Right atrium auricular region (tissue), 2 donors: ENCODE results near the gene ISG20. TPM values are rescaled to one million over a fixed set of nuclear protein-coding genes. Genes with fewer than 3 reads are reported as not detected.

Experiments used
- DNase-seq: peaks from one replicate; pipeline ENCODE4 v3.0.0-alpha.2; 2019; ENCODE audit warnings: low spot score
- H3K27ac ChIP-seq, 2 donors: fragments of 200-600 bp; sonication (generic); 1 replicate in 1 of 2; 2 replicates in 1 of 2; pipeline ENCODE4 v1.5.1; 2016 to 2019
- H3K27me3 ChIP-seq, 2 donors: fragments of 200-600 bp; sonication (generic); one replicate each; pipeline versions ENCODE4 v1.5.1 to v1.6.0; 2017 to 2019
- H3K36me3 ChIP-seq: fragments of 200-600 bp; sonication (generic); one replicate; pipeline ENCODE4 v1.5.1; 2016
- H3K4me1 ChIP-seq, 2 donors: fragments of 200-600 bp; sonication (generic); one replicate each; pipeline versions ENCODE4 v1.5.1 to v1.6.0; 2017 to 2019
- H3K4me3 ChIP-seq, 2 donors: fragments of 200-600 bp; sonication (generic); 1 replicate in 1 of 2; 2 replicates in 1 of 2; pipeline ENCODE4 v1.5.1; 2017 to 2019; ENCODE audit warnings: mild to moderate bottlenecking in 1 of 2, moderate library complexity in 1 of 2
- H3K9me3 ChIP-seq, 2 donors: fragments of 200-600 bp; sonication (generic); one replicate each; pipeline ENCODE4 v1.5.1; 2019
- CTCF ChIP-seq, 2 donors: fragments of 200-600 bp; sonication (generic); IDR thresholded peaks; one replicate each; pipeline ENCODE4 v1.5.1; 2019; ENCODE audit warnings: antibody characterized with exemption in 2 of 2
- total RNA-seq, 2 donors: library from RNA; depleted of rRNA; stranded (reverse); fragments of >200 nt; gene quantifications; one replicate each; pipeline ENCODE4 v1.1.0, GENCODE V29; 2016

ISG20 gene
- total RNA-seq, 2 donors from 2014 or later: 2.3 to 11.1 TPM

GRCh38 chr15:88678755-88679154 lies 39.9 kb downstream of the ISG20 start:
- no peak for DNase-seq
- Histone ChIP-seq H3K27ac (no peak overlapping the region), H3K4me3 (no peak overlapping the region), H3K4me1 (no peaks in the 10 kb centered on the region), H3K9me3 (no peaks in the 10 kb centered on the region), H3K36me3 (no peaks in the 10 kb centered on the region), H3K27me3 (no peaks in the 10 kb centered on the region)
- no peak for TF ChIP-seq CTCF (IDR thresholded peaks at IDR 0.05)

GRCh38 chr15:88680241-88681001 lies 41.6 kb downstream of the ISG20 start:
- Histone ChIP-seq H3K9me3 (no peaks in the 10 kb centered on the region), H3K4me1 (no peaks in the 10 kb centered on the region), H3K4me3 (no peak overlapping the region), H3K36me3 (no peaks in the 10 kb centered on the region), H3K27me3 (no peaks in the 10 kb centered on the region), H3K27ac (no peak overlapping the region)
- DNase-seq: no peak
- no peak for TF ChIP-seq CTCF (IDR thresholded peaks at IDR 0.05)

- Histone ChIP-seq H3K27ac (no peak overlapping the region), H3K36me3 (no peaks in the 10 kb centered on the region), H3K9me3 (no peaks in the 10 kb centered on the region), H3K27me3 (no peaks in the 10 kb centered on the region), H3K4me1 (no peaks in the 10 kb centered on the region), H3K4me3 (no peak overlapping the region)
- no peak for TF ChIP-seq CTCF (IDR thresholded peaks at IDR 0.05)
- peak; percentile 54 for DNase-seq
These were observed 42.9 kb downstream of the ISG20 start for GRCh38 chr15:88681610-88682221.

- Histone ChIP-seq H3K36me3 (no peaks in the 10 kb centered on the region), H3K4me1 (no peaks in the 10 kb centered on the region), H3K27me3 (no peaks in the 10 kb centered on the region), H3K27ac (no peak overlapping the region), H3K4me3 (no peak overlapping the region), H3K9me3 (no peaks in the 10 kb centered on the region)
- no peak for TF ChIP-seq CTCF (IDR thresholded peaks at IDR 0.05)
- no peak for DNase-seq
These were observed 45.5 kb downstream of the ISG20 start for GRCh38 chr15:88684345-88684744.

GRCh38 chr15:88686166-88686565 lies 47.4 kb downstream of the ISG20 start:
- Histone ChIP-seq H3K9me3 (no peaks in the 10 kb centered on the region), H3K4me1 (no peaks in the 10 kb centered on the region), H3K27me3 (no peaks in the 10 kb centered on the region), H3K36me3 (no peaks in the 10 kb centered on the region), H3K4me3 (no peak overlapping the region), H3K27ac (no peak overlapping the region)
- DNase-seq: no peak
- no peak for TF ChIP-seq CTCF (IDR thresholded peaks at IDR 0.05)
